GM23338 (cell line): ENCODE data around the gene CDR2. TPM values are rescaled to one million over a fixed set of nuclear protein-coding genes. Genes with fewer than 3 reads are reported as not detected.
A peak's percentile ranks its signal among the peaks of the same experiment; 100 is the strongest.

Source experiments
- ATAC-seq: fragments of 200-7000 bp; cut with Tn5 transposase; 3 replicates; pipeline ENCODE4 v1.9.1; 2020
- DNase-seq: peaks from one replicate; pipeline ENCODE4 v3.0.0-alpha.2; 2015; ENCODE audit warnings: low spot score
- H2AFZ ChIP-seq: fragments of 200-600 bp; sonication (generic); 2 replicates; pipeline ENCODE4 v1.8.0; 2016; ENCODE audit warnings: antibody characterized with exemption, mild to moderate bottlenecking, moderate library complexity
- H3F3A ChIP-seq: fragments of 200-600 bp; sonication (generic); replicated peaks from 2 replicates; pipeline ENCODE4 v1.8.0; 2017; ENCODE audit warnings: antibody characterized with exemption, mixed run types, low read depth
- H3K27ac ChIP-seq: fragments of 200-600 bp; sonication (generic); 2 replicates; pipeline ENCODE4 v1.6.1; 2016; ENCODE audit warnings: low read depth
- H3K27me3 ChIP-seq: fragments of 200-600 bp; sonication (generic); 2 replicates; pipeline ENCODE4 v1.8.0; 2016; ENCODE audit warnings: mild to moderate bottlenecking, mixed run types, moderate library complexity; ENCODE audit not compliant: insufficient read depth
- H3K36me3 ChIP-seq: fragments of 200-600 bp; sonication (generic); 2 replicates; pipeline ENCODE4 v1.8.0; 2016; ENCODE audit warnings: mild to moderate bottlenecking; ENCODE audit not compliant: insufficient read depth
- H3K4me1 ChIP-seq: fragments of 200-600 bp; sonication (generic); 2 replicates; pipeline ENCODE4 v1.8.0; 2016; ENCODE audit warnings: mild to moderate bottlenecking, moderate library complexity; ENCODE audit not compliant: insufficient read depth
- H3K4me2 ChIP-seq: fragments of 200-600 bp; sonication (generic); 2 replicates; pipeline ENCODE4 v1.7.1; 2017; ENCODE audit warnings: mixed run types
- H3K4me3 ChIP-seq: fragments of 200-600 bp; sonication (generic); 2 replicates; pipeline ENCODE4 v1.6.1; 2016; ENCODE audit warnings: mixed run types
- H3K79me2 ChIP-seq: fragments of 200-600 bp; sonication (generic); replicated peaks from 2 replicates; pipeline ENCODE4 v1.8.0; 2017; ENCODE audit warnings: mild to moderate bottlenecking; ENCODE audit not compliant: insufficient read depth
- H3K9me2 ChIP-seq: fragments of 200-600 bp; sonication (generic); 2 replicates; pipeline ENCODE4 v1.8.0; 2017; ENCODE audit not compliant: insufficient read depth
- H4K20me1 ChIP-seq: fragments of 200-600 bp; sonication (generic); replicated peaks from 2 replicates; pipeline ENCODE4 v1.8.0; 2017; ENCODE audit warnings: mild to moderate bottlenecking; ENCODE audit not compliant: insufficient read depth
- H3K27ac Mint-ChIP-seq: 2 replicates; pipeline ENCODE4 v1.8.0; 2020; ENCODE audit warnings: inconsistent platforms, mild to moderate bottlenecking, moderate library complexity, mixed read lengths
- H3K27me3 Mint-ChIP-seq: 3 replicates; pipeline ENCODE4 v1.8.0; 2022; ENCODE audit warnings: low read depth, mild to moderate bottlenecking, moderate library complexity, mixed read lengths, inconsistent platforms; ENCODE audit not compliant: insufficient read depth, poor library complexity
- H3K36me3 Mint-ChIP-seq: 3 replicates; pipeline ENCODE4 v1.8.0; 2021; ENCODE audit warnings: low read depth, mild to moderate bottlenecking, inconsistent platforms, moderate library complexity, mixed read lengths
- H3K4me1 Mint-ChIP-seq: 3 replicates; pipeline ENCODE4 v1.8.0; 2020; ENCODE audit warnings: mild to moderate bottlenecking, inconsistent platforms, mixed read lengths
- H3K4me3 Mint-ChIP-seq: 3 replicates; pipeline ENCODE4 v1.8.0; 2021; ENCODE audit warnings: moderate library complexity, mild to moderate bottlenecking, inconsistent platforms, mixed read lengths
- H3K9me3 Mint-ChIP-seq: 3 replicates; pipeline ENCODE4 v1.8.0; 2020; ENCODE audit warnings: moderate library complexity, mild to moderate bottlenecking, inconsistent platforms, mixed read lengths
- CREB1 ChIP-seq: fragments of 250-450 bp; sonication (Bioruptor Pico); IDR thresholded peaks from 2 replicates; pipeline ENCODE4 v1.5.0; 2020; ENCODE audit warnings: low read depth, mild to moderate bottlenecking, moderate library complexity
- EZH2 ChIP-seq: fragments of 200-600 bp; sonication (generic); IDR thresholded peaks from one replicate; pipeline ENCODE4 v1.8.0; 2017; ENCODE audit warnings: antibody characterized with exemption, mild to moderate bottlenecking, low read depth; ENCODE audit not compliant: unreplicated experiment
- EZH2phosphoT487 ChIP-seq: fragments of 200-600 bp; sonication (generic); IDR thresholded peaks from one replicate; pipeline ENCODE4 v1.8.1; 2018; ENCODE audit warnings: antibody characterized with exemption; ENCODE audit not compliant: unreplicated experiment
- JUNB ChIP-seq: IDR thresholded peaks from one replicate; pipeline ENCODE4 v1.6.1; 2016; ENCODE audit warnings: antibody characterized with exemption; ENCODE audit not compliant: unreplicated experiment
- NANOG ChIP-seq: IDR thresholded peaks from 2 replicates; pipeline ENCODE4 v1.6.1; 2016; ENCODE audit warnings: antibody characterized with exemption, borderline replicate concordance
- POLR2AphosphoS5 ChIP-seq: IDR thresholded peaks from 2 replicates; pipeline ENCODE4 v1.6.1; 2016; ENCODE audit warnings: antibody characterized with exemption, low read depth
- STAT1 ChIP-seq: IDR thresholded peaks from one replicate; pipeline ENCODE4 v1.6.1; 2016; ENCODE audit warnings: antibody characterized with exemption; ENCODE audit not compliant: unreplicated experiment
- ZNF114 ChIP-seq: fragments of 250-450 bp; sonication (Bioruptor Pico); IDR thresholded peaks from 2 replicates; pipeline ENCODE4 v1.5.0; 2020; ENCODE audit warnings: mild to moderate bottlenecking, moderate library complexity
- ZNF331 ChIP-seq: fragments of 250-450 bp; sonication (Bioruptor Pico); IDR thresholded peaks from 2 replicates; pipeline ENCODE4 v1.5.0; 2020; ENCODE audit warnings: low read depth, mild to moderate bottlenecking, moderate library complexity
- polyA plus RNA-seq: library from polyadenylated mRNA; unstranded; fragments of >200 nt; fragmentation: Nextera tagmentation; extraction: Ambion mirVana; gene quantifications from 2 replicates; pipeline ENCODE4 v1.2.1, GENCODE V29; 2016
- total RNA-seq: library from RNA; depleted of rRNA; stranded (reverse); fragments of >200 nt; shearing (Covaris generic); gene quantifications from 2 replicates; pipeline ENCODE4 v1.2.3, GENCODE V29; 2014
- TF ChIP-seq, protein P1 (sequence below): fragments of 250-450 bp; sonication (Bioruptor Pico); IDR thresholded peaks from 2 replicates; pipeline ENCODE4 v1.5.0; 2020; ENCODE audit warnings: mild to moderate bottlenecking, moderate library complexity
- TF ChIP-seq, protein P2 (sequence below): IDR thresholded peaks from 2 replicates; pipeline ENCODE4 v1.6.1; 2016; ENCODE audit warnings: antibody characterized with exemption
- TF ChIP-seq, protein P3 (sequence below), 2 experiments: fragments of 200-600 bp in 1 of 2; sonication (generic) in 1 of 2; conservative IDR thresholded peaks; 2 replicates each; pipeline versions ENCODE4 v1.5.1 to v1.6.1; 2016 to 2017; ENCODE audit warnings: antibody characterized with exemption in 2 of 2, low read depth in 2 of 2, mild to moderate bottlenecking in 2 of 2, moderate library complexity in 1 of 2

CDR2 gene
- total and polyA plus RNA-seq, 2 experiments from 2014 or later: 17.7 to 39.3 TPM

DNA sequence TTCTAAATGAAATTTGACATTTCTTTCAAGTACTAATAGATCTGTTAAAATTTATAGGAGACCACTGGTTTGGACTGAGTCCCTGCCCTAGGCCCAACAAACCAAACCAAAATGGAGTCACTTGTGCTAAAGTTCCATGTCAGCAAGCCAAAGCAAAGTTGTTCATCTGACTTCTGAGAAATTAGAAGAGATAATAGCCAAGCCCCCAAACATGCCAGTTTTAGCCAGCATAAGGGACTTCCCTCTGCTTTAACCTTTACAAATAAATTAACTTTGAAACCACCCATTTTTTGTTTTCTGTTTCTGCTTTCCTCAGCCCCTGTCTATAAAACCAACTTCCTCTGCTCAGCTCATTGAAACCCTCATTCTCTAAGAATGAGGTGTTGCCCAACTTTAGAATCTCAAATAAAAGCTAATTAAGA lies 18.9 kb downstream of the CDR2 start:
- DNase-seq (no peak), ATAC-seq (no peak)
- Mint-ChIP-seq H3K27me3 (no peaks in the 10 kb centered on the region), H3K4me1 (peaks cover 37% of the 10 kb centered on the region), H3K9me3 (peaks cover 3% of the 10 kb centered on the region; the same call in 1 of the 3 replicates), H3K27ac (no peak overlapping the region), H3K4me3 (no peak overlapping the region), H3K36me3 (peaks cover 27% of the 10 kb centered on the region; the same call in 2 of the 3 replicates)
- Histone ChIP-seq H3K4me2 (no peak overlapping the region), H3K27me3 (no peaks in the 10 kb centered on the region), H3K9me2 (no peaks in the 10 kb centered on the region; the same call in 1 of the 2 replicates), H2AFZ (no peak overlapping the region), H3K4me3 (no peak overlapping the region), H3K36me3 (peaks cover 11% of the 10 kb centered on the region), H3F3A (0 out of 2 replicates have a peak, but pooled peaks cover 4% of the 10 kb centered on the region), H3K4me1 (peaks cover 44% of the 10 kb centered on the region), H3K79me2 (peaks cover 76% of the 10 kb centered on the region), H4K20me1 (peaks cover 1% of the 10 kb centered on the region), H3K27ac (peak overlapping the region; percentile 35; the same call in 1 of the 2 replicates)
- no peak for TF ChIP-seq EZH2
- no peak for TF ChIP-seq JUNB
- TF ChIP-seq, protein P1, sequence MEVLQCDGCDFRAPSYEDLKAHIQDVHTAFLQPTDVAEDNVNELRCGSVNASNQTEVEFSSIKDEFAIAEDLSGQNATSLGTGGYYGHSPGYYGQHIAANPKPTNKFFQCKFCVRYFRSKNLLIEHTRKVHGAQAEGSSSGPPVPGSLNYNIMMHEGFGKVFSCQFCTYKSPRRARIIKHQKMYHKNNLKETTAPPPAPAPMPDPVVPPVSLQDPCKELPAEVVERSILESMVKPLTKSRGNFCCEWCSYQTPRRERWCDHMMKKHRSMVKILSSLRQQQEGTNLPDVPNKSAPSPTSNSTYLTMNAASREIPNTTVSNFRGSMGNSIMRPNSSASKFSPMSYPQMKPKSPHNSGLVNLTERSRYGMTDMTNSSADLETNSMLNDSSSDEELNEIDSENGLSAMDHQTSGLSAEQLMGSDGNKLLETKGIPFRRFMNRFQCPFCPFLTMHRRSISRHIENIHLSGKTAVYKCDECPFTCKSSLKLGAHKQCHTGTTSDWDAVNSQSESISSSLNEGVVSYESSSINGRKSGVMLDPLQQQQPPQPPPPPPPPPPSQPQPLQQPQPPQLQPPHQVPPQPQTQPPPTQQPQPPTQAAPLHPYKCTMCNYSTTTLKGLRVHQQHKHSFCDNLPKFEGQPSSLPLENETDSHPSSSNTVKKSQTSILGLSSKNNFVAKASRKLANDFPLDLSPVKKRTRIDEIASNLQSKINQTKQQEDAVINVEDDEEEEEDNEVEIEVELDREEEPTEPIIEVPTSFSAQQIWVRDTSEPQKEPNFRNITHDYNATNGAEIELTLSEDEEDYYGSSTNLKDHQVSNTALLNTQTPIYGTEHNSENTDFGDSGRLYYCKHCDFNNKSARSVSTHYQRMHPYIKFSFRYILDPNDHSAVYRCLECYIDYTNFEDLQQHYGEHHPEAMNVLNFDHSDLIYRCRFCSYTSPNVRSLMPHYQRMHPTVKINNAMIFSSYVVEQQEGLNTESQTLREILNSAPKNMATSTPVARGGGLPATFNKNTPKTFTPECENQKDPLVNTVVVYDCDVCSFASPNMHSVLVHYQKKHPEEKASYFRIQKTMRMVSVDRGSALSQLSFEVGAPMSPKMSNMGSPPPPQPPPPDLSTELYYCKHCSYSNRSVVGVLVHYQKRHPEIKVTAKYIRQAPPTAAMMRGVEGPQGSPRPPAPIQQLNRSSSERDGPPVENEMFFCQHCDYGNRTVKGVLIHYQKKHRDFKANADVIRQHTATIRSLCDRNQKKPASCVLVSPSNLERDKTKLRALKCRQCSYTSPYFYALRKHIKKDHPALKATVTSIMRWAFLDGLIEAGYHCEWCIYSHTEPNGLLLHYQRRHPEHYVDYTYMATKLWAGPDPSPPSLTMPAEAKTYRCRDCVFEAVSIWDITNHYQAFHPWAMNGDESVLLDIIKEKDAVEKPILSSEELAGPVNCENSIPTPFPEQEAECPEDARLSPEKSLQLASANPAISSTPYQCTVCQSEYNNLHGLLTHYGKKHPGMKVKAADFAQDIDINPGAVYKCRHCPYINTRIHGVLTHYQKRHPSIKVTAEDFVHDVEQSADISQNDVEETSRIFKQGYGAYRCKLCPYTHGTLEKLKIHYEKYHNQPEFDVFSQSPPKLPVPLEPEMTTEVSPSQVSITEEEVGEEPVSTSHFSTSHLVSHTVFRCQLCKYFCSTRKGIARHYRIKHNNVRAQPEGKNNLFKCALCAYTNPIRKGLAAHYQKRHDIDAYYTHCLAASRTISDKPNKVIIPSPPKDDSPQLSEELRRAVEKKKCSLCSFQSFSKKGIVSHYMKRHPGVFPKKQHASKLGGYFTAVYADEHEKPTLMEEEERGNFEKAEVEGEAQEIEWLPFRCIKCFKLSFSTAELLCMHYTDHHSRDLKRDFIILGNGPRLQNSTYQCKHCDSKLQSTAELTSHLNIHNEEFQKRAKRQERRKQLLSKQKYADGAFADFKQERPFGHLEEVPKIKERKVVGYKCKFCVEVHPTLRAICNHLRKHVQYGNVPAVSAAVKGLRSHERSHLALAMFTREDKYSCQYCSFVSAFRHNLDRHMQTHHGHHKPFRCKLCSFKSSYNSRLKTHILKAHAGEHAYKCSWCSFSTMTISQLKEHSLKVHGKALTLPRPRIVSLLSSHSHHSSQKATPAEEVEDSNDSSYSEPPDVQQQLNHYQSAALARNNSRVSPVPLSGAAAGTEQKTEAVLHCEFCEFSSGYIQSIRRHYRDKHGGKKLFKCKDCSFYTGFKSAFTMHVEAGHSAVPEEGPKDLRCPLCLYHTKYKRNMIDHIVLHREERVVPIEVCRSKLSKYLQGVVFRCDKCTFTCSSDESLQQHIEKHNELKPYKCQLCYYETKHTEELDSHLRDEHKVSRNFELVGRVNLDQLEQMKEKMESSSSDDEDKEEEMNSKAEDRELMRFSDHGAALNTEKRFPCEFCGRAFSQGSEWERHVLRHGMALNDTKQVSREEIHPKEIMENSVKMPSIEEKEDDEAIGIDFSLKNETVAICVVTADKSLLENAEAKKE (CRISPR knock-in tag): no peak
- no peak for TF ChIP-seq STAT1
- TF ChIP-seq NANOG: no peak
- no peak for TF ChIP-seq EZH2phosphoT487
- no peak for TF ChIP-seq ZNF331 (CRISPR knock-in tag)
- TF ChIP-seq ZNF114 (CRISPR knock-in tag): no peak
- TF ChIP-seq, protein P2, sequence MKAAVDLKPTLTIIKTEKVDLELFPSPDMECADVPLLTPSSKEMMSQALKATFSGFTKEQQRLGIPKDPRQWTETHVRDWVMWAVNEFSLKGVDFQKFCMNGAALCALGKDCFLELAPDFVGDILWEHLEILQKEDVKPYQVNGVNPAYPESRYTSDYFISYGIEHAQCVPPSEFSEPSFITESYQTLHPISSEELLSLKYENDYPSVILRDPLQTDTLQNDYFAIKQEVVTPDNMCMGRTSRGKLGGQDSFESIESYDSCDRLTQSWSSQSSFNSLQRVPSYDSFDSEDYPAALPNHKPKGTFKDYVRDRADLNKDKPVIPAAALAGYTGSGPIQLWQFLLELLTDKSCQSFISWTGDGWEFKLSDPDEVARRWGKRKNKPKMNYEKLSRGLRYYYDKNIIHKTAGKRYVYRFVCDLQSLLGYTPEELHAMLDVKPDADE: no peak
- TF ChIP-seq, protein P3, sequence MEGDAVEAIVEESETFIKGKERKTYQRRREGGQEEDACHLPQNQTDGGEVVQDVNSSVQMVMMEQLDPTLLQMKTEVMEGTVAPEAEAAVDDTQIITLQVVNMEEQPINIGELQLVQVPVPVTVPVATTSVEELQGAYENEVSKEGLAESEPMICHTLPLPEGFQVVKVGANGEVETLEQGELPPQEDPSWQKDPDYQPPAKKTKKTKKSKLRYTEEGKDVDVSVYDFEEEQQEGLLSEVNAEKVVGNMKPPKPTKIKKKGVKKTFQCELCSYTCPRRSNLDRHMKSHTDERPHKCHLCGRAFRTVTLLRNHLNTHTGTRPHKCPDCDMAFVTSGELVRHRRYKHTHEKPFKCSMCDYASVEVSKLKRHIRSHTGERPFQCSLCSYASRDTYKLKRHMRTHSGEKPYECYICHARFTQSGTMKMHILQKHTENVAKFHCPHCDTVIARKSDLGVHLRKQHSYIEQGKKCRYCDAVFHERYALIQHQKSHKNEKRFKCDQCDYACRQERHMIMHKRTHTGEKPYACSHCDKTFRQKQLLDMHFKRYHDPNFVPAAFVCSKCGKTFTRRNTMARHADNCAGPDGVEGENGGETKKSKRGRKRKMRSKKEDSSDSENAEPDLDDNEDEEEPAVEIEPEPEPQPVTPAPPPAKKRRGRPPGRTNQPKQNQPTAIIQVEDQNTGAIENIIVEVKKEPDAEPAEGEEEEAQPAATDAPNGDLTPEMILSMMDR (conservative IDR thresholded peaks at IDR 0.05; ENCODE audit: low read depth in 2 of 2): no peak
- TF ChIP-seq POLR2AphosphoS5: no peak
- TF ChIP-seq CREB1 (CRISPR knock-in tag): no peak
